A549 (cell line): ENCODE measurements around the gene GPR55. TPM values are rescaled to one million over a fixed set of nuclear protein-coding genes. Genes with fewer than 3 reads are reported as not detected.

Experiments used
- ATAC-seq, 2 experiments: fragments of 200-7000 bp in 1 of 2; fragments of >200 bp in 1 of 2; cut with Nextera tagmentation in 1 of 2; cut with Tn5 transposase in 1 of 2; 3 replicates each; pipeline versions ENCODE4 v1.8.0 to v1.9.1; 2018 to 2020; ENCODE audit warnings: mild to moderate bottlenecking in 1 of 2, moderate library complexity in 1 of 2
- CTCF ChIA-PET: fragments of 300-600 bp; sonication (Branson Sonifier 250); formaldehyde crosslinking; extraction: SDS; loops from one replicate; lab custom pipeline; 2021; ENCODE audit warnings: antibody characterized with exemption, inconsistent platforms; lab: Yijun Ruan, JAX
- POLR2A ChIA-PET: fragments of 350-600 bp; formaldehyde crosslinking; extraction: SDS; loops from one replicate; lab custom pipeline; 2021; ENCODE audit warnings: antibody characterized with exemption, inconsistent platforms; lab: Yijun Ruan, JAX
- DNase-seq, 2 experiments: peaks; one replicate each; pipeline versions ENCODE4 v3.0.0 to v3.0.0-alpha.2; 2011 to 2016; ENCODE audit warnings: low read depth in 1 of 2, low spot score in 1 of 2
- FAIRE-seq: peaks from 2 replicates; lab custom pipeline; 2011; peaks lifted over from hg19 to GRCh38; lab: Jason Lieb, UNC
- H3K27ac ChIP-seq, 2 experiments: fragments of >200 bp; sonication (Bioruptor Twin); formaldehyde crosslinking; 3 replicates each; pipeline ENCODE4 v1.5.1; 2016 to 2017
- H3K4me1 ChIP-seq: fragments of >200 bp; sonication (Bioruptor Twin); formaldehyde crosslinking; 3 replicates; pipeline ENCODE4 v1.6.1; 2016
- H3K4me2 ChIP-seq: fragments of >200 bp; sonication (Bioruptor Twin); formaldehyde crosslinking; 3 replicates; pipeline ENCODE4 v1.6.1; 2016
- H3K4me3 ChIP-seq: fragments of >200 bp; sonication (Bioruptor Twin); formaldehyde crosslinking; 3 replicates; pipeline ENCODE4 v1.5.1; 2016
- H3K9me3 ChIP-seq: fragments of >200 bp; sonication (Bioruptor Twin); formaldehyde crosslinking; 3 replicates; pipeline ENCODE4 v1.6.1; 2016
- ATOH8 ChIP-seq: fragments of 250-450 bp; sonication (Bioruptor Pico); IDR thresholded peaks from 2 replicates; pipeline ENCODE4 v1.5.0; 2020; ENCODE audit warnings: low read depth, mild to moderate bottlenecking, moderate library complexity
- CTCF ChIP-seq: fragments of >200 bp; sonication (Bioruptor Twin); formaldehyde crosslinking; IDR thresholded peaks from 3 replicates; pipeline ENCODE4 v1.5.1; 2016
- EHF ChIP-seq: fragments of 250-450 bp; sonication (Bioruptor Pico); IDR thresholded peaks from 2 replicates; pipeline ENCODE4 v1.5.0; 2020; ENCODE audit warnings: mild to moderate bottlenecking
- EP300 ChIP-seq, 2 experiments: fragments of >200 bp; sonication (Bioruptor Twin); formaldehyde crosslinking; IDR thresholded peaks; 2 replicates in 1 of 2; 3 replicates in 1 of 2; pipeline ENCODE4 v1.6.1; 2016 to 2017
- ESRRA ChIP-seq: fragments of 150-350 bp; IDR thresholded peaks from 2 replicates; pipeline ENCODE4 v1.6.1; 2014; ENCODE audit warnings: mild to moderate bottlenecking, low read length, borderline replicate concordance
- FOSL2 ChIP-seq, 2 experiments: fragments of 450-650 bp in 1 of 2; fragments of >200 bp in 1 of 2; sonication (Bioruptor Twin) in 1 of 2; formaldehyde crosslinking; IDR thresholded peaks; 2 replicates each; pipeline versions ENCODE4 v1.5.0 to v1.6.1; 2016 to 2020; ENCODE audit warnings: mild to moderate bottlenecking in 1 of 2, moderate library complexity in 1 of 2
- HEYL ChIP-seq: fragments of 250-450 bp; sonication (Bioruptor Pico); IDR thresholded peaks from 2 replicates; pipeline ENCODE4 v1.8.0; 2021; ENCODE audit warnings: mild to moderate bottlenecking, moderate library complexity
- HOXB5 ChIP-seq: fragments of 250-450 bp; sonication (Bioruptor Pico); IDR thresholded peaks from 2 replicates; pipeline ENCODE4 v1.5.0; 2020; ENCODE audit warnings: mild to moderate bottlenecking, moderate library complexity
- NPAS2 ChIP-seq: fragments of 250-450 bp; sonication (Bioruptor Pico); IDR thresholded peaks from 2 replicates; pipeline ENCODE4 v1.8.0; 2022; ENCODE audit warnings: mild to moderate bottlenecking, moderate library complexity, borderline replicate concordance
- PBX3 ChIP-seq: IDR thresholded peaks from 2 replicates; pipeline ENCODE4 v1.6.1; 2012
- POLR2A ChIP-seq: IDR thresholded peaks from 2 replicates; pipeline ENCODE4 v1.6.1; 2012; ENCODE audit warnings: mild to moderate bottlenecking, low read length
- POLR2AphosphoS2 ChIP-seq: conservative IDR thresholded peaks from 2 replicates; pipeline ENCODE4 v1.6.1; 2012; ENCODE audit warnings: low read length, improper control_type of control experiment, inconsistent platforms
- RCOR1 ChIP-seq: fragments of 150-350 bp; IDR thresholded peaks from 2 replicates; pipeline ENCODE4 v1.6.1; 2014; ENCODE audit warnings: antibody characterized with exemption, low read length, low read depth
- ZFP36 ChIP-seq: fragments of 450-650 bp; IDR thresholded peaks from 2 replicates; pipeline ENCODE4 v1.6.1; 2014; ENCODE audit warnings: borderline replicate concordance; ENCODE audit not compliant: partially characterized antibody
- ZNF302 ChIP-seq: fragments of 250-450 bp; sonication (Bioruptor Pico); IDR thresholded peaks from 2 replicates; pipeline ENCODE4 v1.9.0; 2021; ENCODE audit warnings: inconsistent platforms, mild to moderate bottlenecking, moderate library complexity
- WGBS: methylation state at CpG from one replicate; pipeline ENCODE4 v1.1.6; 2017; ENCODE audit errors: missing lambda C conversion rate; 5-methylcytosine and 5-hydroxymethylcytosine counted together
- polyA plus RNA-seq, 4 experiments: library from polyadenylated mRNA; depleted of rRNA in 3 of 4; stranded (reverse); fragments of >200 nt; fragmentation: RNase III in 1 of 4; extraction: RNeasy Plus Mini Kit Qiagen cat#74134 plus additional on column Dnase treatment in 1 of 4; gene quantifications; 2 replicates in 3 of 4; 3 replicates in 1 of 4; pipeline ENCODE4 v1.2.3, GENCODE V29; 2011 to 2017
- TF ChIP-seq, protein P1 (sequence below): IDR thresholded peaks from 2 replicates; pipeline ENCODE4 v1.6.1; 2012; ENCODE audit warnings: low read depth, borderline replicate concordance
- TF ChIP-seq, protein P2 (sequence below): fragments of 150-350 bp; IDR thresholded peaks from 2 replicates; pipeline ENCODE4 v1.6.1; 2014; ENCODE audit warnings: low read depth, mild to moderate bottlenecking, low read length

GPR55 gene
- polyA plus RNA-seq, 2 of the 4 experiments (the other 2 are of a cell fraction): not detected

GRCh38 chr2:230868947-230869913 is 55.8 kb downstream of the GPR55 start:
- ATAC-seq: no peak
- CTCF ChIA-PET: interaction anchor here (0.6 to 3.1 kb wide), 3 partner anchors 20 to 845 kb away, joined by 3 to 9 read pairs (median 7); no protein-coding TSS in a partner anchor

More at GRCh38 chr2:230868947-230869913, 55.8 kb downstream of the GPR55 start:
- Histone ChIP-seq H3K27ac (no peak overlapping the region), H3K4me1 (peaks cover 19% of the 10 kb centered on the region), H3K4me3 (no peak overlapping the region), H3K9me3 (no peaks in the 10 kb centered on the region), H3K4me2 (no peak overlapping the region)
- FAIRE-seq: no peak
- no peak for TF ChIP-seq ZFP36
- TF ChIP-seq, protein P1, sequence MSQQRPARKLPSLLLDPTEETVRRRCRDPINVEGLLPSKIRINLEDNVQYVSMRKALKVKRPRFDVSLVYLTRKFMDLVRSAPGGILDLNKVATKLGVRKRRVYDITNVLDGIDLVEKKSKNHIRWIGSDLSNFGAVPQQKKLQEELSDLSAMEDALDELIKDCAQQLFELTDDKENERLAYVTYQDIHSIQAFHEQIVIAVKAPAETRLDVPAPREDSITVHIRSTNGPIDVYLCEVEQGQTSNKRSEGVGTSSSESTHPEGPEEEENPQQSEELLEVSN: no peak
- no peak for TF ChIP-seq POLR2A
- no peak for TF ChIP-seq ATOH8 (CRISPR knock-in tag)
- no peak for TF ChIP-seq FOSL2 (IDR thresholded peaks at IDR 0.05)
- TF ChIP-seq FOSL2 (CRISPR knock-in tag; IDR thresholded peaks at IDR 0.05): no peak
- no peak for TF ChIP-seq NPAS2 (CRISPR knock-in tag)
- no peak for TF ChIP-seq ESRRA
- no peak for TF ChIP-seq CTCF
- TF ChIP-seq HEYL (CRISPR knock-in tag): no peak
- TF ChIP-seq HOXB5 (CRISPR knock-in tag): no peak
- TF ChIP-seq EP300 (IDR thresholded peaks at IDR 0.05): no peak
- no peak for TF ChIP-seq RCOR1
- TF ChIP-seq EHF: no peak
- TF ChIP-seq, protein P2, sequence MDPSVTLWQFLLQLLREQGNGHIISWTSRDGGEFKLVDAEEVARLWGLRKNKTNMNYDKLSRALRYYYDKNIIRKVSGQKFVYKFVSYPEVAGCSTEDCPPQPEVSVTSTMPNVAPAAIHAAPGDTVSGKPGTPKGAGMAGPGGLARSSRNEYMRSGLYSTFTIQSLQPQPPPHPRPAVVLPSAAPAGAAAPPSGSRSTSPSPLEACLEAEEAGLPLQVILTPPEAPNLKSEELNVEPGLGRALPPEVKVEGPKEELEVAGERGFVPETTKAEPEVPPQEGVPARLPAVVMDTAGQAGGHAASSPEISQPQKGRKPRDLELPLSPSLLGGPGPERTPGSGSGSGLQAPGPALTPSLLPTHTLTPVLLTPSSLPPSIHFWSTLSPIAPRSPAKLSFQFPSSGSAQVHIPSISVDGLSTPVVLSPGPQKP: no peak
- TF ChIP-seq POLR2AphosphoS2: no peak
- TF ChIP-seq PBX3: no peak
- TF ChIP-seq ZNF302 (CRISPR knock-in tag): no peak
- POLR2A ChIA-PET: no interaction called here
- WGBS: 90% methylated on average over 13 of the region's 19 CpGs
- no peak for DNase-seq
